AG04449 (cell line): ENCODE data around the gene AVP.

Experiments used
- CTCF ChIA-PET: fragments of 350-600 bp; formaldehyde crosslinking; extraction: SDS; loops from one replicate; lab custom pipeline; 2021; ENCODE audit warnings: antibody characterized with exemption; lab: Yijun Ruan, JAX
- POLR2A ChIA-PET: fragments of 400-600, 350-600 bp; formaldehyde crosslinking; extraction: SDS; loops from one replicate; lab custom pipeline; 2020; ENCODE audit warnings: antibody characterized with exemption, inconsistent platforms; lab: Yijun Ruan, JAX
- DNase-seq: peaks from one replicate; pipeline ENCODE4 v3.0.0-alpha.2; 2010; ENCODE audit warnings: low read depth, low spot score
- H3K4me3 ChIP-seq: 2 replicates; pipeline ENCODE4 v1.5.1; 2011; ENCODE audit warnings: low read depth, mild to moderate bottlenecking, control low read depth, low read length
- TF ChIP-seq, protein P1 (sequence below): IDR thresholded peaks from one replicate; pipeline ENCODE4 v1.5.1; 2011; ENCODE audit warnings: mild to moderate bottlenecking, moderate library complexity, low read length, control low read depth, inconsistent platforms; ENCODE audit not compliant: insufficient read depth; ENCODE audit errors: missing control alignments

Gene AVP

DNA sequence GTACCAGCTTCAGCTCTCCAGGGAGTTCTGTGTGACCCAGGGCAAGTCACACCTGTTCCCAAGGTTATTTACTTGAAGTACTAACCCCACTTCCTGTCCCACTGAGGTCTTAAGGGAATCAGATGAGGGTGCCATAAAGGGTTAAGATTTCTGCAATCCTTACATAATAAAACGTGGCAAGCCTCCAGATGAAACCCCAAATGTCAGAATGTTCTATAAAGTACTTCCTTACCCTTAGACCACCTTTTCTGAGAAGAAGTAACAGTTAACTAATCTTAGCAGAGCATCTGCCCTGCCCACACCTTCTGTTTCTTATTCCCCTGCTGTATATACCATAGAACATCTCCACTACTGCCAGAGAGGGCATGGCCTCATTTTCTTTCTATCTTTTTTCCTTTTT lies 6.0 kb upstream of the AVP start:
- DNase-seq, result no peak
- ChIA-PET POLR2A (no interaction called here), CTCF (interaction anchor here (1.4 kb wide), 1 partner anchor 37 kb away, joined by 3 read pairs; no protein-coding TSS in a partner anchor)
- no peak overlapping the region for H3K4me3 ChIP-seq
- TF ChIP-seq, protein P1, sequence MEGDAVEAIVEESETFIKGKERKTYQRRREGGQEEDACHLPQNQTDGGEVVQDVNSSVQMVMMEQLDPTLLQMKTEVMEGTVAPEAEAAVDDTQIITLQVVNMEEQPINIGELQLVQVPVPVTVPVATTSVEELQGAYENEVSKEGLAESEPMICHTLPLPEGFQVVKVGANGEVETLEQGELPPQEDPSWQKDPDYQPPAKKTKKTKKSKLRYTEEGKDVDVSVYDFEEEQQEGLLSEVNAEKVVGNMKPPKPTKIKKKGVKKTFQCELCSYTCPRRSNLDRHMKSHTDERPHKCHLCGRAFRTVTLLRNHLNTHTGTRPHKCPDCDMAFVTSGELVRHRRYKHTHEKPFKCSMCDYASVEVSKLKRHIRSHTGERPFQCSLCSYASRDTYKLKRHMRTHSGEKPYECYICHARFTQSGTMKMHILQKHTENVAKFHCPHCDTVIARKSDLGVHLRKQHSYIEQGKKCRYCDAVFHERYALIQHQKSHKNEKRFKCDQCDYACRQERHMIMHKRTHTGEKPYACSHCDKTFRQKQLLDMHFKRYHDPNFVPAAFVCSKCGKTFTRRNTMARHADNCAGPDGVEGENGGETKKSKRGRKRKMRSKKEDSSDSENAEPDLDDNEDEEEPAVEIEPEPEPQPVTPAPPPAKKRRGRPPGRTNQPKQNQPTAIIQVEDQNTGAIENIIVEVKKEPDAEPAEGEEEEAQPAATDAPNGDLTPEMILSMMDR, result no peak

DNA sequence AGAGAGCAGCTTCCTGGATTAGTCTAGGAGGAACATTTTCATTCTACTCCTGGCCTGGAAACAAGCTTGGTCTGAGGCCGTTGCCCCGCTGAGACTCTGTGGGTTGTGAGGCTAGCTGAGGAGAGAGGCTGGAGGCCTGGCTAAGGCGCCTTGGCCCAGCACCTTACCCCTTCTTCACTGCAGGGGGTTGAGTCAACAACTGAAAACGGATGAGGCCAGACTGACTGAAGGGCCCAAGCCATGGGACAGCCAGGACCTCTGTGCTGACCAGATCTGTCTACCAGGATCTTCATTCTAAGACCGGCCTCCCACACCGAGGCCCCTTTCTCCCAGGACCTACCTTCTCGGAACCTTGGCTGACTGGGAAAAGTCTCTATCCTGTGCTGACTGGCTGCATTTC lies 3.5 kb upstream of the AVP start:
- DNase-seq, result no peak
- H3K4me3 ChIP-seq, result no peak overlapping the region
- CTCF ChIA-PET, result interaction anchor here (4.0 kb wide), 1 partner anchor 35 kb away, joined by 17 read pairs; no protein-coding TSS in a partner anchor
- TF ChIP-seq, protein P1, result no peak
- POLR2A ChIA-PET, result no interaction called here

DNA sequence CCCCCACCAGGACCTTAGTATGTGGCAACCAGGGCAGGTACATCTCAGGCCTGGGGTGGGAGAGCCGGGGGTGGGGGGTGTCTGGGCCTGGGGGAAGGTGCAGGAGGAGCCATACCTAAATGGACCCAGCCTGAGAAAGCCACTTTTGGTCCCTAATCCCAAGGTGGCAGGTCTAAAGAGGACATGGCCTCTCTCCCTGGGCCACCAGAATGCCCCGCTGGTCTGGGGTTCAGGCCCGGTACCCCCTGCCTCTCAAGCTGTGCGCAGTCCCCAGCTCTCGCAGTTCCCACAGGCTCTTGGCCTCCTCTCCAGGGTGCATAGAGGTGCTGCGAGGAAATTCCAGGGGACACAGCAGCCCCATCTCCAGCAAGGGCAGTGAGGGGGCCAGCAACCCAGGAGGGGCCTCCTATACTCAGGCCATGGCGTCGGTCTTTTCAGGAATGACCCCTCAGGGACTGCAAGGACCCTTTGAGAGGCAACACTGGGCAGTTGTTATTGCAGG lies 1.1 kb upstream of the AVP start:
- H3K4me3 ChIP-seq, result no peak overlapping the region
- TF ChIP-seq, protein P1, result no peak
- no peak for DNase-seq
- CTCF ChIA-PET, result interaction anchor here (0.8 to 4.0 kb wide), 3 partner anchors 9 to 63 kb away, joined by 3 to 17 read pairs (median 4); no protein-coding TSS in a partner anchor
- POLR2A ChIA-PET, result no interaction called here

DNA sequence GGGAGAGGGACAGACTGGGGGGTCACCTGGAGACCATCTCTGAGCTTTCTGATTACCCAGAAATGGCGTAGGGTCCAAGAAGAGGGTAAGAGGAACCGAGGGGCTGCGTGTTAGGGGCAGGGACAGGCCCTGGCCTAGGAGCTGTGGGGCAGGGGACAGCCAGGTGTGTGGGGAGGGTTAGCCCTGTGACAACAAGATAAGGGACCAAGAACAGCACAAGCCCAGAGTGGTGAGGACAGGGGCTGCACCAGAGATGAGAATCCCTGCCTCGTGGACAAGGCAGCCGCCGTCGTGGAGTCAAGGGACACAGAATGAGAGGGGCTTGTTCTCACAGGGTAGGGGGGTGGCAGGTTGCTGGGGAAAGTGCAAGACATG lies 449 bp upstream of the AVP start:
- no peak overlapping the region for H3K4me3 ChIP-seq
- CTCF ChIA-PET, result interaction anchor here (4.0 kb wide), 1 partner anchor 32 kb away, joined by 17 read pairs; no protein-coding TSS in a partner anchor
- TF ChIP-seq, protein P1, result no peak
- POLR2A ChIA-PET, result no interaction called here
- DNase-seq, result no peak

DNA sequence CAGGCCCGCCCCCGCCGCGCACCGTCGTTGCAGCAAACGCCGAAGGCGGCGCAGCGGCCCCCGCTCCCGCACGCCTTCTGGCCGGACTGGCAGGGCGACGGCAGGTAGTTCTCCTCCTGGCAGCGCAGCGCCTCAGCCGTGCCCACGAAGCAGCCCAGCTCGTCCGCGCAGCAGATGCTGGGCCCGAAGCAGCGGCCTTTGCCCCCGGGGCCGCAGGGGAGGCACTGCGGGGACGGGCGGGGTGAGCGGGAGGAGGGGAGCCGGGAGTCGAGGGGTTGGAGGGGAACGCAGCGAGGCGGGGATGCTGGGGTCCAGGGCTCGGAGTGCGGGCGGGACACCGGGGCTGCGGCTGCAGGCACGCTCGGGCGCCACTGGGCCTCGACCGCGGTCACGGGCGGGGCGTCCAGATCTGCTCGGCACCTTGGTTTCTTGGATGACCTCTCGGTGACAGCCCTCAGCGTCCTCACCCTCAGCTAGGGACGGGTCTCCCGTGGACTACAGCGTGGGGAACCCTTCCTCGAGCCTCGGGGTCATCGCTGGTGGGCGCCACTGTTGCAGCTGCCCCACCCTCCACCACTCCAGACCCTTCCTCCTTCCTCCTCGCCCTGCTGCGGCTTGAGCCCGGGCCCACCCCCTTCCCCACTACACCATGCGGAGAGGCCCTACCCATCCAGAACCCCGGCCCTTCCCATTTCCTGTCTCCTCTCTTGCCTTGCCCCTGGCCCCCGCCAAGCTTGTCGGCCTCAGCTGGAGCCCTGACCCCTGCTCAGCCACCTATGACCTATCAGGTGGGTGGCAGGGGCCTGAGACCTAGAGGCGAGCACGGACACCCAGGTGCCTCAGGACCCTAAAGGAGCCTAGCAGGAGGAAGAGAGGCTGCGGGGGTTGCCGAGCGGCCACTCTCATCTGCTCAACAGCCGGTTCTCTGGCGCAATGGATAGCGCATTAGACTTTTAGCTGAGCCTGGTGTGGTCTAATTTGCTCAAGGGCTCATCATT lies 1.3 kb downstream of the AVP start:
- DNase-seq, result no peak
- ChIA-PET POLR2A (interaction anchor here (0.6 kb wide), 1 partner anchor 26 kb away, joined by 3 read pairs; no protein-coding TSS in a partner anchor), CTCF (interaction anchor here (0.8 to 1.4 kb wide), 3 partner anchors 8 to 30 kb away, joined by 3 to 4 read pairs (median 4); no protein-coding TSS in a partner anchor)
- TF ChIP-seq, protein P1, result no peak
- H3K4me3 ChIP-seq, result no peak overlapping the region
